ENCODE data around the gene TCP11.

DNA sequence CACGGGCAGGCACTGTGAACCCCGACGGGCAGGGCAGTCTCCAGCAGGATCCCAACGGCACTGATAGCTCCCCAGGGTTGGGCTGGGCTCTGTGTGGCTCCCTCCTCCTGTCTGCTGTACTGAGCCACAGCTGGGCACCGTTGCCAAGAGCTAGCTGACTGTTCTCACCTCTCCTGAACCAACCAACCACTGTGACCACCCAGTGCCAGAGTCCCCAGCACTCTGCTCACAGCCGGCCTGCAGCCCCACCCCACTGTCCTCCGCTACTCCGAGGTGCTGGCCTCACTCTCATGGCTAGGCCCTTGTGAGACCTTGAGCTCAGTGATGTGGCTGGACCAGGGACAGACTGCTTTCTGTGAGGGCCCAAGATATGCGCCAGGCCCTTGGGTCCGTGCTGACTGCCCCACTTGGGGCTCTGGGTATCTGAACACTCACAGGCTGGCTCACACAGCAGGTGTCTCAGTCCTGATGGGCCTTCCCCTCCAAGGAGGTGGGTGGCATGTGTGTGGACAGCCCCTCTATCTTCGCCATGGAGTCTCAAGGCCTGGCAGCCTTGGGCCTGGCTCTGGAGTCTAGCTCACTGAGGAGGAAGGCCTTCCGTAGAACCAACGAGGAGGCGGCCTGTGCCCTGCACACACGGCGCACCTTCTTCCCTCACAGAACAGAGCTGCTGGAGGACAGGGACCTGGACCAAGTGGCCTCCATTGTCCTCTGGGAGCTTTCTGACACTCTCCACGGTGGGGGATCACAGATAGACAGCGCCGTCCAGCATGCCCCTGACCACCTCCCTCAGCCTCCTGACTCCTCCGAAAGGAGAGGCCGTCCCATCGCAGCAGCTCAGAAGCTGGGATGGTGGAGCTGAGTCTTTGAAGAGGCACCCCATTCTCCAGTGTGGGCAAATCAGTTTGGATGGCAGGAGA lies 53.5 kb downstream of the TCP11 start:
- TF ChIP-seq CTCF (IDR thresholded peaks at IDR 0.05) (no peak), REST (IDR thresholded peaks at IDR 0.05; ENCODE audit: insufficient read depth in 1 of 2, low read depth in 2 of 2, low read length in 1 of 2) (no peak)
